DMS114 treated with DMSO at 0.1 percent for 48 hours (cell line): ENCODE data around the gene ZNF536.

Source experiments
- DNase-seq: peaks from one replicate; lab custom pipeline; 2025; ENCODE audit not compliant: unreplicated experiment; lab: John Stamatoyannopoulos, UW

Gene ZNF536

DNA sequence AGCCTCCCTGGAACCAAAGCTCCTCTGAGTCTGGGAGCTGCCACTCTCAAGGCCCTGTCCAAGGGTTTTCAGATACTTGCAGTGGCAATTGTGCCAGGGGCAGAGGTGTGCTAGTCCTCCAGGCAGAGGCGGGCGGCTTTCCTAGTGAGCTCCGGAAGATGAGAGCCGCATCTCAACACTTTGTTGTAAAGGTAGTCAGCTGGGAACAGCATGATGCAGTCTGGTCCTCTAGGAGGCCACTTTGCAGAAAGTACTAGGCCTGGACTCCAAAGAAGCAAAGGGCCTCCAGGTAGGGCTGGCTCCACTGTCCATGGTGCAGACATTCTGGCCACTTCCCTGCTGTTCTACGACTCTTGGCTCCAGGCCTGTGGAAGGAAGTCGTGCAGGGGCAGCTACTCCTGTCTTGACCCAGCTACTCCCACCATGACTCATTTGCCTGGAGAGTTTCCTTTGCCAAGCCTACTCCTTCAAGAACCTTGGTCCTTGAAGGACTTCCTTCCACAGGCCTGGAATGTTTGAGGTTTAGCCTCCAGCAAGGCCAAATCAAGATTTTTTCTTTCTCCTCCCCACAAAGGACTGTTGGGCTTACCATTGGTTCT lies 9.9 kb upstream of the ZNF536 start:
- DNase-seq: no peak

DNA sequence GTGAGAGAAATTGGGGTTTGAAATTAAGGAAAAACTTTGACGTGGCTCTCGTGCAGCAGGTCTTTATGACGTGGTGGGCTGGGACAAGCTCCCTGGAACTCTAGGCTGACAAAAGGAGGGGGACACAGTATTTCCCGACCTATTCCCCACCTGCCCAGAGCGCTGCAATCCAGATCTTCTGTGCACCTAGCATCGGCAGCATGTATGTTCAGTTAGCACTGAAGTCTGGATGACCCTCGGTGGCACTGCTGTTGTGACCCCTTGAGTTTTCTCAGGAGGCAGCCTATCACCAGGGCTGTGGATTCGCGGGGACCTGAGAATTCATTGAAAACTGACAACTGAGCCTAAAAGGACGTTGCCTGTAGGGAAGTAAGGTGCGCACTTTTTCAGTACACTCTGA lies 9.1 kb upstream of the ZNF536 start:
- no peak for DNase-seq

DNA sequence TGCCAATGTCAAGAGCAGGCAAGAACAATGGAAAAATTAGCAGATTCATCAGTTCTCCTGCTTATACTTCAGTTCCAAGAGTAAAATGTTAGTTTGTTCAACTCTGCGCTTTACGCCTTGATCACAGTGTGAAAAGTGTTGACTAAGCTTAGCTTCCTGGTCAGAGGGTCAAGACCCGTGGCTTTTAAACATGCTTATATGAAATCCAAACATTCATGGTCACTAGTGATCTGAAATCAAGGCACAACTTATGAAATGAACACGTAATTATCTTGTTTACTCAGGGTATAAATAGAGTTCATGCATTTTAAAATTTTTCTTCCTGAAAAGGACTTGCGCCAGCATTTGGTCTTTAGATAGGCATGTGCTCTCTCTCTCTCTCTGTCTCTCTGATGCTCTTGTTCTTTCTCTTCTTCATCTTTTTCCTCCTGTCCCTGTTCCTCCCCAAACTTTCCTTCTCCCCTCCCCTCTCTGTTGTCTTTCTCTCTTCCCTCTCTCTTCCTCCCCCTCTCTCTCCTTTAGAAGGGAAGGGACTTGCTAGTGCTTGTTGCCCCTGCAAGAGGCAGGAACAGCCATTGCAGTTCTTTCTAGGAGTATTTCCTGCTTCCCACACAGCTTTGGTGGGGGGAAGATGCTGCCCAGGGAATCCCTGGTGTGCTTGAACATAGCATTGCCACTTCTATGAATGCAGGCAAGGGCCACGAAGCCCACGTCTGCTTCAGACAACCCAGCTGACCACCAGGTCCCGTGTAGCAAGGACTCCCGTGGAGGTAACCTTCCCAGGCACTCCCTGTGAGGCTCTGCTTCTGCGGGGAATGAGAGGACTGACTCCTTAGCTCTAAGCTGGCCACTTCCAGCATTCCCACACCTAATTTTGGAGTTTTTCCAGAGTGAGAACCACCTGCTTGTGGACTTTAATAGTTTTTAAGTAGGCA lies 7.1 kb upstream of the ZNF536 start:
- no peak for DNase-seq

DNA sequence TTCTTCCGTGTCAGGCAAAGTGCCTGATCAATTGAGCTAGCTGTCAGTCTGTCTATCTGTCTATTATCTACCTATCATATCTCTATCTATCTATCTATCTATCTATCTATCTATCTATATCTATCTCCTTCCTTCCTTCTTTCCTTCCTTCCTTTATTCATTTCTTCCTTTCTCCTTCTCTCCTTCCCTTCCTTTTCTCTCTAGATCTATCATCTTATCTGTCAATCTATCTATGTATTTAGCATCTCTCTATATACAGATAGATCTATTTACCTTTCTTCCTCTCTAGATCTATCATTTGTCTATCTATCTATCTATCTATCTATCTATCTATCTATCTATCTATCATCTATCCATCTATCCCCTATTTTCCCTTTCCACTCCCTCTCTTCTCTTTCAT lies 5.9 kb upstream of the ZNF536 start:
- no peak for DNase-seq

DNA sequence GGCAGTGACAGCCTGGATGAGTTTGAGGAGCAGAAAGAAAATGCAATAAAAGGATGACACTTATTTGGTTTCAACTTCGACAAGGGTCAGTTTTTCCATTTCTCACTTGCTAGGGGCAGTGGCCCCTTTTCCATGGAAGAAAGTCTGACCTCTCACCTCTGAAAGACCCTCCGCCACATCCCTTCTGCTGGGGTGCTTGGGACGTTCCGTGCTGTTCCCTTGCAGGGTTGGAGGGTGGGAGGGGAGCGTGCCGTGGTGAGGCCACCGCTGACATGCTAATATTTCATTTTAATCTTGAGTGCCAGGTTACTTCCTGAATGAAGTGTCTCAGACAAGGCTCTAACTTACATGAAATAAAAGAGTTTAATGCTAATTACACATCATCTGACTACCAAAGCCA lies 5.2 kb upstream of the ZNF536 start:
- no peak for DNase-seq

DNA sequence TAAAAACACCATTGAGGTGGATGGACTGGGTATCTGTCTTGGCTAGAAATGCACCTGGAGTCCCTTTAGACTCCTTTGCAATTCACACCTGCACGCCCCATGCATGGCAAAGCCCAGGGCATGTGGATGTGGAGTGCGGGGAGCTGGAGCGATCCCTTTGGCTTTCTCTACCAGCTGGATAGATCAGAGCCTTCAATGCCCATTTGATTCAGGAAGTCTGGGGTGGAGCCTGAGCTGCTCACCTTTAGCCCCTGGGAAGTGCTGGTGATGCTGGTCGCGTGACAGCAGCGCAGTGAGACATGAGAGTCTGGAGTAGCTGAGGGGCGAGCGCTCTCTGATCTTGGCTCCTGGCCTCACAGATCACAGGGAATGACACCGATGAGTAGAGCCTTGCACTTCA lies 4.8 kb upstream of the ZNF536 start:
- DNase-seq: no peak

DNA sequence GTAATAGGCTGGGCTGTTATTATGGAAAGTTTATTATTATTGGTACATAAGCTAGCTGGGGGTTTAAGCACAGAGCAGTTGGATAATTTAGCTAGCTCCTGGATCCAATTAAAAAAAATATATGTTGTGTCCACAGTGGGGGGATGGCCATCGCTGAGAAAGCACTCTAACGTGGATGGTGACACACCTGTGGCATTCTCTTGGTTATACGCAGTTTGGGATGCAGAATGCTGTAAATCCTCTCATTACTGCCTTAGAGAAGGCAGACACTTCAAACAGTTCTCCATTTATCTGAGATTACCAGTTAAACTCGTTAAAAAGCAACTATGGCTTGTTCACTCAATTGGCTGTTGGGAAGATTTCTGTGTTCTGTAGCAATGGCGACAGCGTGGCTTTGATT lies 2.4 kb upstream of the ZNF536 start:
- DNase-seq: no peak

DNA sequence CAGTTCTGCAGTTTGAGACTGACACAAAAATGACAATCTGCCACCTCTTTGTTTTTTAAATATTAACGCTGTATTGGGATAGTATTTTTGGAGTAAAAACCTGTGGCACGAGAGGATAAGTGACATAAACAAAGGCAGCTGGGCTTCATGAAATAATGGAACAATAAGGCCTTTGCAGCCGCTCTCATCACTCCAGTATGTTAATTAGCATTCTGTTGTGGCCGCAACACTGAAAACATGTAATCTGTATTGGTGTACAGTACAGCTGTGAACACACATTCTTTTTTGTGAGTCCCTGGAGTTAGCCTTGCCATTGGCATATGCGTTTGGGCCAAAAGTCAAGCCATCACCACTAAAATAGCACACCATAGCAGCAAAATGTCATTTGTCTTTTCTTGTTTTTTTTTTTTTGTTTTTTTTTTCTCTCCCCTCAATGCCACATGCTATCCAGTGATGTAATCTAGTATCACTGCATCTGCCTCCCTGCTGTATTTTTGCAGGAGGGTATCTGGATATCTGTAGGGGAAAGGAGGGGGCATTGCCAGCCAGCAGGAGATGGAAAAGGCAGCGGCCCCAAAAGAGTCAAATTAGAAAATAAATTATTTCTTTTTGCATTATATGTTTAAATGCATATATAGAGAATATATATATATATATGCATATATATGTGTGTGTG lies 885 bp upstream of the ZNF536 start:
- no peak for DNase-seq

DNA sequence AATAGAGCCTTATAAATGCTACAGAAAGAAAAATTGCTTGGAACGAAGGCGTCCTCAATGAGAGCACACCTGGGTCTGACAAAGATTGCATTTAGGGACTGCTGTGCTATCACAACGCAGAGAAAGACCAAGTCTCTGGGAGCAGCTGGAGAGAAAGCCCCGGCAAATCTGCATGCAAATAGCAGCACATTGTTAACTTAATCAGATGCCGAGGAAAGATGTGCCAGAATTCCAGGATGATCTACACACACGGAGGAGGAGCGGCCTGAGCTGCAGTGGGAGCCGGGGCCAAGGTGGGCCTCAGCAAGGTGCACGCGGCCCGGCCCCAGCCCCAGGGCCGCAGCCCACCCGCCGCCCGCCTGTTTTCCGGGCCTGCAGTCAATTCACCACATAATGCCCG lies 1.4 kb downstream of the ZNF536 start:
- no peak for DNase-seq

DNA sequence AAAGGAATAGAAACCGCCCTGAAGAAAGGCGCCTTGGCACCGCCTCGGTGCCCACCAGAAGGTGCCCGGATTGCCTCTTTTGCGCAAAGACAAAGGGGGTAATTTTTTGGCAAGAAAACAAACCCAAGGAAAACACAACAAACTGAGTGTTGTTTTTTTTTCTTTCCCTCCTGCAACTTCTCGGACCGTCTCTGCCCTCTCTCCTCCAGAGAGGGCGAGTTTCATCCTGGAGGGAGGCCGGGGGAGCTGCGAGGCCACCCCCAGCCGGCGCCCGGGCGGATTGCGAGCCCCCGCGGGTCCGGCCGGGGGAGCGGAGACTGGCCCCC lies 2.3 kb downstream of the ZNF536 start:
- no peak for DNase-seq

DNA sequence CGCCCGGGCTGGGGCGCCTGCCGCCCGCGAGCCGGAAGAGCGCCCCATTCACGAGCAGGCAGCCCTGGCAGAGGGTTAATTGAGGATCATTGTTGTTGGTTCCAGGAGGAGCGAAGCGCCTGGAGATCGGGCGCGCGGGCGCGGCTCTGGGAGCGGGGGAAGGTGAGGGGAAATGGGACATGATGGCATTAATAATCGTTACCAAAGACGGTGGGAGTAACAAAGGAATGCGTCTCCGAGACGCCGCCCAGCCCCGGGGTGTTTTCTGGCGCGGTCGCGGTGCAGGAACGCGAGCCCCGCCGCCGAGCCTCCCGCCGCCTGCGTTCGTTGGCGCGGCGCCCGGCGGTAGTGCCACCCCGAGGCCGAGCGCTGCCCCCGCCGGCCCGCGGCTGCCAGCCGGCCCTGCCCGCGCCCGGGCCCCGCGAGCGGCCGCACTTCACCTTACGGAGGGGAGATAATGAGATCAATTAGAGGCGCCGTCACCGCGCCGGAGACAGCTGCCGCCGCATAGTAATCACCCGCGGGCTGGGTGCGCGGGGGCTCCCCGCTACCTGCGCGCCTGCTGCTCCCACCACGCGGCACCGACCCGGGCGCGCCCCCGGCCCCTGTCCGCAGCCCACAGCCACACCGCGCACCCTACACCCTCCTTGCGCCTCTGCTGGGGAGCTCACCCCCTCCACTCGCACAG lies 2.8 kb downstream of the ZNF536 start:
- peak; percentile 10 for DNase-seq

DNA sequence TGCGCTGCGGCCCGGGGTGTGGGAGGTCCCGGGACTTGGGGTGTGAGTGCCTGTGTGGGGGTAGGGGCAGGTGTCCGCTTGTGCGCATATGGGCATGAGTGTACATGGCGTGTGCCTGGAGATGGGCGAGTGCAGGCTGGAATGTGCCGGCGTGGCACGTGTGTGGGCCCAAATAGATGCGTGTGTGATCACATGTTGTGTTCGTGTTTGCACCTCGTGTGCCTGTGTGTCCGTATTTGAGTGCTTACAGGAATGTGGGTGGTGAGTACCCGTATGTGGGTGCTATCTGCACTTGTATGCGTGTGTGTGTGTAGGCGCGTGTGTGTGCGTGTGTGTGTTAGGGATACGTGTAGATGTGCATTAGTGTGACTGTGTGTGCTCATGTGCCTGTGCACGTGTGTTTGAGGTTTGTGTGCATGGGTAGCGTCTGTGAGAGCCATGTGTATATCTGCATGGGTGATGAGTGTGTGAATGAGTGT lies 3.4 kb downstream of the ZNF536 start:
- no peak for DNase-seq

DNA sequence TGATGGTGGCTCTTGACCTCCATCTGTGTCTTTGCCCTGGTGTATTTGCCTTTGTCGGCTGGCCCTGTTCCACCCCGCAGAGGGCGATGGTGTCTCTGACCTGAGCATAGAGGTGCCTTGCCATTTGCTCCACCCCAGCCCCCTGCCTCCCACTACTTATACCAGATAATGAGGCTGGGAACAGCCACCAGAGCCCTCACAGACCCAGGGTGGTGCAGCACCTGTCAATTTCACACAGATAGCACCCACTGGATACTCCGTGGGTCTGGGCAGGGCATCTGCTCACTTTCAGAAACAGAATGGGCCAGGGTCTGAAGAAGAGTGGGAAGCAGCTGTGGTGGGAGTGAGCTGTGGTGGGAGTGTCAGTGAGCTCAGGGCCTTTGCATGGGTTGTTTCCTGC lies 4.1 kb downstream of the ZNF536 start:
- DNase-seq: no peak

DNA sequence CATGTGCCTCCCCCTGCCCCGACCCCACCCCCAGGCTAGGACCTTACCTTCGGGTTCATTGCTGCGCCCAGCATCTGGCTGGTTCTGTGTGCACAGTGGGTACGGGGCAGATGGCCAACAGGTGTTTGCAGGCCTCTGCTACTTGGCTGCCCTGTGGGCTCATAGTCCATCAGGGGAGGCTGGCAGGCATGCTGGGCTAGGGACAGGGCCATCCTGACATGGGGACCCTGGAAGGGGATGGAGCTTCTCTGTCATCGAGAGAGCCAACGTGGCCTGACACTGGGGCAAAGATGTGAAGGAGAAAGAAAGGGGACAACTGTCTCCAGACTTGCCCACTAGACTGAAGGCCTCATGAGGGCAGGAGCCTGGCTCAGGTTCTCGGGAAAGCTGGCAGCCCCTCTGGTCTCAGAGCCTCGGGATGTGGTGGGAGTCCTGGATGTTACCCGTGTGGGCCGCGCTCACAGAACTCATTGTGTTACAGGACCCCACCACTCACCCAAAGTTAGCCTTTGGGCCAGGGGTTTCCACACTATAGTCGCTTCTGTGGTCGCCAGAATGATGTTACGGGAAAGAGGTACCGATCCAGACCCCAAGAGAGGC lies 4.7 kb downstream of the ZNF536 start:
- DNase-seq: no peak

DNA sequence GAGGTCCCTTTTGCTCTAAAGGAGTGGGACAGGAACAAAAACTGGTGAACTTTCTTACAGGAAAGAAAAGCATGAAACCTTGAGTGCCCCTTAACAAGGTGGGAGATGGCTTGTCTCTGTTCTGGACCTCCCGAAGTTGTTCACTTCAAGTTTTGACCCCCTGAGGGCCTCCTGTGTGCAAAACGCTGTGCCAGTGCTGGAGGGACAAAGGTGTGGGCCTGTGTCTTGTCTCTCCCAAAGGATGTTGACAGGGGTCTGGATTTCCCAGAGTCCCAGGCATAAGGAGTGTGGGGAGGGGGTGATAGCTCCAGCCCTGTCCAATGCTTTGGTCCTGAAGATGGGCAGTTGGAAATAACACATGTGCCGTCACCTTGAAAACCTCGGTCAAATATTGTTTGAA lies 6.5 kb downstream of the ZNF536 start:
- no peak for DNase-seq

DNA sequence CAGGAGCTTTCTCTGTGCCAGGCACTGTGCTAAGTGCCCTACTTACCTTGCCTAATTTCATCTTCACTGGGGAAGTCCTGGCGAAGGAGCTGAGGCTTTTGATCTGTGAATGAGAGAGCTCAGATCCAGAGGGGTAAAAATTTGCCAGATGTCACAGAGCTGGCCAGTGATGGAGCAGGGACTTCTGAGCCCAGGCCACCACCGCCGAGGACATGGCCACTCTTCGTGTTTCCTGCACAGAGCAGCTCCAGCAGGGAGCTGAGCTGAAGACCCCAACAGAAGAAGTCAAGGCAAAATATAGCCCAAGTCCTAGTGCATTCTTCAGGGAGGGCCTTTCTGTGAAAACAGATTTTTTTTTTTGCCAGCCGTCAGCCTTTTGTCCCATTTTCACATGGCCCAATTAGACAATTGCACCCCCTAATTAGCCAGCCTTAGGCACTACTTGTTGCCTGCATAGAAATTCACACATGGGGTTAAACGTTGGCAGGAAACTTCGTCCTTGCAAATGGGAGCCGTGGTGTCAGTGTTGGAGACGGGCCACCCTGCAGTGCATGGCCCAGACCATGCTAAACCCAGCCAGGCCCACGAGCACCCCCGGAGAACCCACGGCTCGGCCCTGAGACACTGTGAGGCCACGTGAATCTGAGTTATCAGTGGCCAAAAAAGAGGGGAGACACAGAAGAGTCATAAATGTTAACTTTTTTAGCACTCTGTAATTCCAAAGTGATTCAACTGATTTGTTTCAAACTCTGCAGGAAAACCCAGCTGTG lies 7.8 kb downstream of the ZNF536 start:
- no peak for DNase-seq

DNA sequence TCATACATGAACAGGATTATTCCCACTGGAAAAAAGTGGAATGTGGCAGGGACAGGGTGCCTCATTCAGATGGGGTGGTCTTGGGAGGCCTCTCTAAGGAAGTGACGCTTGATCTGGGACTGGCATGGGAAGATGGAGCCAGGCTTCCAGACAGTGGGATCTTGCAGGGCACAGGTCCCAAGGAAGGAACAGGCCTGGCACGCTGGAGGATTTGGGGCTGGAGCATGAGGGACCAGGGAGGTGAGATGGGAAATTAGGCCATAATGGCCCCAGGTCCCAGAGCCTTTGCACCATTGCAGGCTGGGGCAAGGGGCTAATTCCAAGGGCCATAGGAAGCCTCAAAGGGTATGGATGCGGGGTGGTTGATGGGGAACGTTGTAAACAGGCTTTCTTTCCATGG lies 9.2 kb downstream of the ZNF536 start:
- no peak for DNase-seq

DNA sequence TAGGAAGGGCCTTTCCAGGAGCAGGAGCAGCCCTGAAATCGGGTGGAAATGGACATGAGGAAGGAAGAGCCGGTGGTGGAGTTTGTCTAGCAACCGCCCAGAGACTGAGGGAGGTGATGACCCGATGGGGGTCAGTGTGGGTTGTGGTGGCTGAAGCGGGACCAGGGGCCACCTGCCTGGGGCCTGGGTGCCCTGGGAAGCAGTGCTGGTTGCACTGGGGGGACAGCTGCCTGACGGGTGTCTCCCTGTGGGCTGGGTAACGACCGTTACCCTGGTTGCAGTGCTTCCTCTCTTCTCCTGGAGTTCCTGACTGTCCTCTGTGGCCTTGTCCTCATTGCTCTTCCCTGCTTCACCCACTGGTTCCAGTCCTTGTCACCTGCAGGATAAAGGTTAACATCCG lies 13.0 kb downstream of the ZNF536 start:
- DNase-seq: no peak

DNA sequence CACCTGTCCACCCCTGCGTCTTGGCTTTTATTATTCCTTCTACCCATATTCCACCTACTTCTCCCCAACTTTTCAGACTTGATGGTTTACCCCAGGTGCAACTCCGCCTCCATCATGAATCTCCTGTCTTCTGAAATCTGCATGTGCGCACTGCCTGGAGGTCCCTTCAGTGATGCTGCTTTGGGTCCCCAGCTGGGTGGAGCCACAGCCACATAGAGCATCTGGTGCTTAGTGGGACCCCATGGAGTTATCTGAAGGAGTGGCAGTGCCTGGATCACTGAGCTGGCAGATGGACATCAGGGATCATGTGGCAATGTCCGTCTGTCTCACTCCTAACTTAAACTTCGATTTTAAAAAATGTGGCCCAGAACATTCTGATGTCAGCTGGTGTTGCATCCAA lies 13.5 kb downstream of the ZNF536 start:
- DNase-seq: no peak

DNA sequence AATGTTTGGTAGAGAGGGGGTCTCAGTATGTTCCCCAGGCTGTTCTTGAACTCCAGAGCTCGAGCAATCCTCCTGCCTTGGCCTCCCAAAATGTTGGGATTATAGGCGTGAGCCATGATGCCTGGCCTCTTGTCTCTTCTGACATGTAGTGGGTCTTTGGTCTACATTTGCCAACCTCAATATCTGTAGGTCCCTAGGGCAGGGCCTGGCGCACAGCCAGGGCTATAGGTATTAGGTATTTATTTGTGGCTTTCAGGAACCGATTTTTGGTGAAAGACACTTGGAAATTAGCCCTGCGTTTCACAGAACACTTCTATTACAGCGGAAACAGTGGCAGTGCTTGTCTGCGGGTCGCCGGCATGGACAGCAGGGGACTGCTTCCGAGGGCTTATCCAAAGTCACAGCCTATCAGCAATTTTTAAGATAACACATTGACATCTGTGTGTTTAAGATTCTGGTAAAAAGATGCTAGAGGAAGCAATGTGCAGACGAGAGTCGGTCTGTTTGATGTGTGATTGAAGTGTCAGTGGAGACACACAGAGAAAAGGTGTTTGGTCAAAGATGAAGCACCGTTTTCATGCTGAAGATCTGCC lies 14.5 kb downstream of the ZNF536 start:
- no peak for DNase-seq
